Gastrocnemius medialis (tissue), 4 donors: ENCODE results near the gene GNG13.

ENCODE experiments used
- CTCF ChIP-seq, 5 experiments: fragments of 450-650 bp in 3 of 5; fragments of 200-600 bp in 2 of 5; sonication (generic) in 2 of 5; IDR thresholded peaks in 4 of 5; conservative IDR thresholded peaks in 1 of 5; 1 replicate in 4 of 5; 2 replicates in 1 of 5; pipeline ENCODE4 v1.5.1; 2016 to 2019; ENCODE audit warnings: antibody characterized with exemption in 5 of 5, mild to moderate bottlenecking in 3 of 5, moderate library complexity in 3 of 5
- POLR2A ChIP-seq, 2 donors: fragments of 450-650 bp; IDR thresholded peaks; one replicate each; pipeline ENCODE4 v1.6.1; 2017; ENCODE audit warnings: antibody characterized with exemption in 2 of 2, mild to moderate bottlenecking in 2 of 2, moderate library complexity in 2 of 2

GRCh38 chr16:815861-816260 lies 15.3 kb upstream of the GNG13 start:
- no peak for TF ChIP-seq CTCF (IDR thresholded peaks at IDR 0.05 in 4 of 5, conservative IDR thresholded peaks at IDR 0.05 in 1 of 5)
- no peak for TF ChIP-seq POLR2A (IDR thresholded peaks at IDR 0.05)
